Osteocyte (in vitro differentiated cells): ENCODE measurements around the gene HPDL. TPM values are rescaled to one million over a fixed set of nuclear protein-coding genes. Genes with fewer than 3 reads are reported as not detected.

Source experiments
- DNase-seq: peaks from one replicate; pipeline ENCODE4 v3.0.0; 2021; ENCODE audit warnings: mixed read lengths; ENCODE audit not compliant: unreplicated experiment; ENCODE audit errors: extremely low spot score
- H3K27ac Mint-ChIP-seq: one replicate; pipeline ENCODE4 v1.8.0; 2021; ENCODE audit warnings: mild to moderate bottlenecking, mixed read lengths; ENCODE audit not compliant: unreplicated experiment
- H3K27me3 Mint-ChIP-seq: one replicate; pipeline ENCODE4 v1.8.0; 2021; ENCODE audit warnings: mixed read lengths; ENCODE audit not compliant: unreplicated experiment
- H3K36me3 Mint-ChIP-seq: one replicate; pipeline ENCODE4 v1.8.0; 2021; ENCODE audit warnings: mixed read lengths; ENCODE audit not compliant: unreplicated experiment
- H3K4me1 Mint-ChIP-seq: one replicate; pipeline ENCODE4 v1.8.0; 2021; ENCODE audit warnings: mixed read lengths; ENCODE audit not compliant: unreplicated experiment
- H3K4me3 Mint-ChIP-seq: one replicate; pipeline ENCODE4 v1.8.0; 2021; ENCODE audit warnings: mild to moderate bottlenecking, moderate library complexity, mixed read lengths; ENCODE audit not compliant: unreplicated experiment
- H3K9me3 Mint-ChIP-seq: one replicate; pipeline ENCODE4 v1.8.0; 2021; ENCODE audit warnings: mixed read lengths; ENCODE audit not compliant: unreplicated experiment
- CTCF ChIP-seq: fragments of 200-600 bp; sonication (generic); IDR thresholded peaks from 2 replicates; pipeline ENCODE4 v1.5.0; 2021; ENCODE audit warnings: antibody characterized with exemption, mild to moderate bottlenecking, moderate library complexity
- total RNA-seq: library from RNA; stranded (reverse); gene quantifications from 2 replicates; pipeline ENCODE4 v1.2.1, GENCODE V29; 2021

Gene HPDL
- total RNA-seq, 1 donor from 2014 or later, result 0.35 TPM

GRCh38 chr1:45345014-45345413 lies 18.3 kb downstream of the HPDL start:
- H3K27me3 Mint-ChIP-seq, result no peaks in the 10 kb centered on the region
- H3K27ac Mint-ChIP-seq, result no peak overlapping the region
- no peak overlapping the region for H3K4me3 Mint-ChIP-seq
- no peak for DNase-seq
- H3K9me3 Mint-ChIP-seq, result no peaks in the 10 kb centered on the region
- TF ChIP-seq CTCF, result no peak
- H3K4me1 Mint-ChIP-seq, result peaks cover 18% of the 10 kb centered on the region
- peaks cover 17% of the 10 kb centered on the region for H3K36me3 Mint-ChIP-seq

- Mint-ChIP-seq H3K4me1 (peaks cover 10% of the 10 kb centered on the region), H3K9me3 (no peaks in the 10 kb centered on the region), H3K27me3 (no peaks in the 10 kb centered on the region), H3K27ac (no peak overlapping the region), H3K36me3 (peaks cover 17% of the 10 kb centered on the region), H3K4me3 (no peak overlapping the region)
- DNase-seq, result no peak
- TF ChIP-seq CTCF, result no peak
Measured at GRCh38 chr1:45346473-45346872, 19.8 kb downstream of the HPDL start.

GRCh38 chr1:45348020-45348419 lies 21.3 kb downstream of the HPDL start:
- no peaks in the 10 kb centered on the region for H3K27me3 Mint-ChIP-seq
- no peaks in the 10 kb centered on the region for H3K9me3 Mint-ChIP-seq
- H3K36me3 Mint-ChIP-seq, result peaks cover 16% of the 10 kb centered on the region
- peaks cover 4% of the 10 kb centered on the region for H3K4me1 Mint-ChIP-seq
- no peak overlapping the region for H3K27ac Mint-ChIP-seq
- DNase-seq, result no peak
- H3K4me3 Mint-ChIP-seq, result no peak overlapping the region
- TF ChIP-seq CTCF, result no peak

- DNase-seq, result no peak
- Mint-ChIP-seq H3K4me1 (peaks cover 4% of the 10 kb centered on the region), H3K27ac (no peak overlapping the region), H3K4me3 (no peak overlapping the region), H3K36me3 (peaks cover 15% of the 10 kb centered on the region), H3K9me3 (no peaks in the 10 kb centered on the region), H3K27me3 (no peaks in the 10 kb centered on the region)
- no peak for TF ChIP-seq CTCF
Measured at GRCh38 chr1:45348609-45348965, 21.9 kb downstream of the HPDL start.

GRCh38 chr1:45348966-45349677 lies 22.4 kb downstream of the HPDL start:
- H3K9me3 Mint-ChIP-seq, result no peaks in the 10 kb centered on the region
- H3K4me1 Mint-ChIP-seq, result peaks cover 4% of the 10 kb centered on the region
- DNase-seq, result no peak
- H3K36me3 Mint-ChIP-seq, result peaks cover 9% of the 10 kb centered on the region
- no peak overlapping the region for H3K27ac Mint-ChIP-seq
- no peak overlapping the region for H3K4me3 Mint-ChIP-seq
- no peak for TF ChIP-seq CTCF
- H3K27me3 Mint-ChIP-seq, result no peaks in the 10 kb centered on the region
